GM12878 (cell line): ENCODE results near the gene SPA17. TPM values are rescaled to one million over a fixed set of nuclear protein-coding genes. Genes with fewer than 3 reads are reported as not detected.
A peak's percentile ranks its signal among the peaks of the same experiment; 100 is the strongest.

ENCODE experiments used
- ATAC-seq: fragments of 200-7000 bp; cut with Tn5 transposase; 3 replicates; pipeline ENCODE4 v1.9.1; 2020; ENCODE audit warnings: mild to moderate bottlenecking, moderate library complexity
- BruUV-seq: library from RNA; stranded (reverse); fragments of 400-500 nt; replicated peaks from 2 replicates; lab custom pipeline; 2021; lab: Mats Ljungman, UMichigan
- CTCF ChIA-PET: fragments of 300-600 bp; sonication (Branson Sonifier 250); formaldehyde crosslinking; extraction: SDS; loops from one replicate; lab custom pipeline; 2021; ENCODE audit warnings: inconsistent platforms; lab: Yijun Ruan, JAX
- POLR2A ChIA-PET: fragments of 350-600 bp; formaldehyde crosslinking; extraction: SDS; loops from one replicate; lab custom pipeline; 2021; ENCODE audit warnings: inconsistent platforms; lab: Charles Lee
- RAD21 ChIA-PET: fragments of 300-600 bp; sonication (Branson Sonifier 250); formaldehyde crosslinking; loops from one replicate; lab custom pipeline; 2023; ENCODE audit warnings: antibody characterized with exemption; ENCODE audit not compliant: unreplicated experiment; lab: Charles Lee
- SMC1A ChIA-PET: fragments of 300-600 bp; sonication (Branson Sonifier 250); formaldehyde crosslinking; loops from one replicate; lab custom pipeline; 2023; ENCODE audit not compliant: unreplicated experiment, uncharacterized antibody; lab: Charles Lee
- DNase-seq: peaks from one replicate; pipeline ENCODE4 v3.0.0-alpha.2; 2011; ENCODE audit warnings: low read depth, low spot score
- FAIRE-seq: peaks from 3 replicates; lab custom pipeline; 2011; peaks lifted over from hg19 to GRCh38; lab: Jason Lieb, UNC
- H2AFZ ChIP-seq: 2 replicates; pipeline ENCODE4 v1.6.0; 2011; ENCODE audit warnings: low read depth, low read length, control low read depth; ENCODE audit not compliant: control insufficient read depth
- H3K27ac ChIP-seq: 2 replicates; pipeline ENCODE4 v1.5.1; 2011; ENCODE audit warnings: control low read depth; ENCODE audit not compliant: control insufficient read depth, insufficient read depth
- H3K27me3 ChIP-seq, 2 experiments: replicated peaks in 1 of 2; 2 replicates each; pipeline versions ENCODE4 v1.6.0 to v1.6.1; 2011; ENCODE audit warnings: low read length in 1 of 2; ENCODE audit not compliant: control insufficient read depth in 2 of 2, insufficient read depth in 2 of 2
- H3K36me3 ChIP-seq, 2 experiments: 2 replicates each; pipeline ENCODE4 v1.5.1; 2011; ENCODE audit warnings: low read length in 1 of 2; ENCODE audit not compliant: control insufficient read depth in 2 of 2, insufficient read depth in 2 of 2
- H3K4me1 ChIP-seq: 2 replicates; pipeline ENCODE4 v1.6.1; 2011; ENCODE audit warnings: mild to moderate bottlenecking, low read length, moderate library complexity, mixed read lengths; ENCODE audit not compliant: control insufficient read depth, insufficient read depth
- H3K4me2 ChIP-seq: 2 replicates; pipeline ENCODE4 v1.6.0; 2011; ENCODE audit warnings: control low read depth; ENCODE audit not compliant: control insufficient read depth, insufficient read depth
- H3K4me3 ChIP-seq: fragments of 200-600 bp; sonication (generic); 2 replicates; pipeline ENCODE4 v1.5.1; 2016
- H3K79me2 ChIP-seq: 2 replicates; pipeline ENCODE4 v1.6.0; 2011; ENCODE audit warnings: low read length; ENCODE audit not compliant: control insufficient read depth, insufficient read depth
- H3K9ac ChIP-seq: 2 replicates; pipeline ENCODE4 v1.8.0; 2011; ENCODE audit warnings: low read length, control low read depth, mixed read lengths; ENCODE audit not compliant: control insufficient read depth, insufficient read depth
- H3K9me3 ChIP-seq: replicated peaks from 3 replicates; pipeline ENCODE4 v1.5.1; 2011; ENCODE audit warnings: mild to moderate bottlenecking, low read length; ENCODE audit not compliant: control insufficient read depth, insufficient read depth
- H4K20me1 ChIP-seq: 2 replicates; pipeline ENCODE4 v1.6.0; 2011; ENCODE audit not compliant: control insufficient read depth, insufficient read depth
- BHLHE40 ChIP-seq, 2 experiments: fragments of 450-650 bp in 1 of 2; IDR thresholded peaks; 2 replicates each; pipeline ENCODE4 v1.6.1; 2011 to 2017; ENCODE audit warnings: low read depth in 2 of 2, borderline replicate concordance in 1 of 2, improper control_type of control experiment in 1 of 2, low read length in 1 of 2, mild to moderate bottlenecking in 1 of 2
- CEBPB ChIP-seq, 2 experiments: fragments of 150-350 bp in 1 of 2; IDR thresholded peaks; 2 replicates each; pipeline ENCODE4 v1.6.1; 2012 to 2014; ENCODE audit warnings: low read depth in 2 of 2, low read length in 2 of 2, borderline replicate concordance in 1 of 2, inconsistent platforms in 1 of 2
- CHD1 ChIP-seq: IDR thresholded peaks from 2 replicates; pipeline ENCODE4 v1.6.1; 2012; ENCODE audit warnings: low read depth, low read length, improper control_type of control experiment
- CHD2 ChIP-seq: IDR thresholded peaks from 2 replicates; pipeline ENCODE4 v1.6.1; 2011; ENCODE audit warnings: low read depth, low read length, improper control_type of control experiment, borderline replicate concordance
- CREB1 ChIP-seq: IDR thresholded peaks from 2 replicates; pipeline ENCODE4 v1.6.1; 2012; ENCODE audit warnings: low read depth, mild to moderate bottlenecking, inconsistent platforms
- IKZF1 ChIP-seq: fragments of 450-650 bp; conservative IDR thresholded peaks from 2 replicates; pipeline ENCODE4 v1.6.1; 2017; ENCODE audit warnings: antibody characterized with exemption, mild to moderate bottlenecking
- IKZF2 ChIP-seq, 2 experiments: fragments of 450-650 bp; IDR thresholded peaks; 2 replicates each; pipeline ENCODE4 v1.6.1; 2017; ENCODE audit warnings: mild to moderate bottlenecking in 2 of 2, moderate library complexity in 2 of 2
- IRF5 ChIP-seq: fragments of 450-650 bp; IDR thresholded peaks from 2 replicates; pipeline ENCODE4 v1.6.1; 2017; ENCODE audit warnings: borderline replicate concordance
- JUND ChIP-seq: IDR thresholded peaks from 2 replicates; pipeline ENCODE4 v1.6.1; 2012; ENCODE audit warnings: low read depth, mild to moderate bottlenecking, low read length, improper control_type of control experiment, moderate library complexity
- MEF2B ChIP-seq: fragments of 450-650 bp; IDR thresholded peaks from 2 replicates; pipeline ENCODE4 v1.6.1; 2018; ENCODE audit warnings: mild to moderate bottlenecking, moderate library complexity; ENCODE audit not compliant: partially characterized antibody, poor library complexity, severe bottlenecking
- MLLT1 ChIP-seq: fragments of 450-650 bp; IDR thresholded peaks from 2 replicates; pipeline ENCODE4 v1.6.1; 2016; ENCODE audit warnings: mild to moderate bottlenecking
- POLR2AphosphoS5 ChIP-seq: IDR thresholded peaks from 2 replicates; pipeline ENCODE4 v1.6.1; 2011; ENCODE audit warnings: mild to moderate bottlenecking, low read length, inconsistent platforms
- WGBS: methylation state at CpG from one replicate; pipeline ENCODE4 v1.1.6; 2016; ENCODE audit warnings: low lambda C conversion rate; ENCODE audit not compliant: insufficient replicate concordance, insufficient coverage; ENCODE audit errors: missing lambda C conversion rate; 5-methylcytosine and 5-hydroxymethylcytosine counted together
- in situ Hi-C: fragments of 300-500 bp; cut with MboI; formaldehyde crosslinking; loops from 9 replicates; pipeline ENCODE4 v1.14.3; 2018; ENCODE audit warnings: mixed read lengths
- intact Hi-C: fragments of 100-400 bp; cut with micrococcal nuclease; formaldehyde crosslinking; loops from one replicate; pipeline ENCODE4 v1.14.2; 2022; ENCODE audit not compliant: unreplicated experiment
- polyA plus RNA-seq, 11 experiments: library from polyadenylated mRNA; depleted of rRNA in 4 of 11; unstranded in 6 of 11; stranded (reverse) in 5 of 11; fragments of >200 nt; fragmentation: Nextera tagmentation in 4 of 11; fragmentation: Illumina TruSeq in 1 of 11; extraction: Ambion mirVana in 4 of 11; extraction: Trizol in 1 of 11; gene quantifications; 1 replicate in 1 of 11; 2 replicates in 10 of 11; pipeline versions ENCODE4 v1.2.1 to v1.2.3, GENCODE V29; 2011 to 2016; ENCODE audit warnings: inconsistent platforms in 2 of 11, missing spikeins in 2 of 11, low read depth in 1 of 11
- total RNA-seq, 4 experiments: library from RNA; depleted of rRNA in 3 of 4; stranded (reverse); fragments of >200 nt in 3 of 4; fragmentation: Illumina TruSeq in 1 of 4; extraction: Trizol in 1 of 4; gene quantifications; 2 replicates each; pipeline versions ENCODE4 v1.2.1 to v1.2.3, GENCODE V29; 2013 to 2021

SPA17 gene
- total and polyA plus RNA-seq, 10 of the 15 experiments (the other 5 are each of a cell fraction or from before 2014, with no cell fraction given), result 2.9 to 13.2 (median 8.5) TPM

GRCh38 chr11:124722176-124722575 is 48.5 kb downstream of the SPA17 start:
- ChIA-PET CTCF (interaction anchor here (1.7 to 2.0 kb wide), 2 partner anchors 18 to 72 kb away, joined by 3 to 5 read pairs; partner anchors contain the start of gene NRGN), POLR2A (no interaction called here), SMC1A (interaction anchor here (1.0 kb wide), 1 partner anchor 41 kb away, joined by 3 read pairs; no protein-coding TSS in a partner anchor), RAD21 (no interaction called here)
- TF ChIP-seq IRF5, result no peak
- H3K27ac ChIP-seq, result no peak overlapping the region
- intact Hi-C loops (no loop called here), in situ Hi-C loops (no loop called here)
- no peaks in the 10 kb centered on the region for H3K79me2 ChIP-seq
- H3K9ac ChIP-seq, result no peak overlapping the region
- H3K4me1 ChIP-seq, result peaks cover 7% of the 10 kb centered on the region
- no peak overlapping the region for H3K4me3 ChIP-seq
- peaks cover 0 to 10% of the 10 kb centered on the region in 2 experiments; a peak in 1 of 4 replicates for H3K27me3 ChIP-seq
- H3K9me3 ChIP-seq, result no peaks in the 10 kb centered on the region
- H2AFZ ChIP-seq, result no peak overlapping the region
- DNase-seq, result no peak
- WGBS, result 0% methylated on average over 6 of the region's 6 CpGs
- no peak overlapping the region for H3K4me2 ChIP-seq
- FAIRE-seq, result no peak
- H4K20me1 ChIP-seq, result no peaks in the 10 kb centered on the region
- BruUV-seq, result no TSS peak
- no peak for ATAC-seq
- no peaks in the 10 kb centered on the region for H3K36me3 ChIP-seq

- peak overlapping the region; percentile 7; the same call in 1 of the 2 replicates for H2AFZ ChIP-seq
- FAIRE-seq, result no peak
- peak; percentile 72 for TF ChIP-seq IKZF1
- peak; percentile 60; the same call in 1 of the 2 replicates for TF ChIP-seq CHD2
- TF ChIP-seq POLR2AphosphoS5, result no peak
- no peak for TF ChIP-seq CEBPB (IDR thresholded peaks at IDR 0.05; ENCODE audit: borderline replicate concordance in 1 of 2, low read depth in 2 of 2, low read length in 2 of 2)
- TF ChIP-seq IKZF2 (IDR thresholded peaks at IDR 0.05), result peak in 1 of 2 experiments; percentile 38; a peak in 1 of 4 replicates
- no peak for TF ChIP-seq JUND
- TF ChIP-seq CREB1, result no peak
- peak; percentile 91 for TF ChIP-seq MEF2B
- TF ChIP-seq CHD1, result no peak
- 0 out of 2 replicates have a peak, but pooled peaks have one; percentile 17 for TF ChIP-seq MLLT1
- TF ChIP-seq BHLHE40 (IDR thresholded peaks at IDR 0.05; ENCODE audit: borderline replicate concordance in 1 of 2, low read depth in 2 of 2, low read length in 1 of 2), result peak in 1 of 2 experiments; percentile 3; a peak in 1 of 4 replicates
These were observed 51.4 kb downstream of the SPA17 start for GRCh38 chr11:124724979-124725718.

More at GRCh38 chr11:124724979-124725718, 51.4 kb downstream of the SPA17 start:
- ChIA-PET POLR2A (interaction anchor here (1.0 to 2.2 kb wide), 4 partner anchors 17 to 36 kb away, joined by 3 to 10 read pairs (median 4); no protein-coding TSS in a partner anchor), SMC1A (interaction anchor here (0.8 to 2.6 kb wide), 16 partner anchors 11 to 100 kb away, joined by 3 to 16 read pairs (median 5); partner anchors contain the start of genes SIAE and SPA17), CTCF (interaction anchor here (0.8 to 4.1 kb wide), 12 partner anchors 9 to 81 kb away, joined by 3 to 36 read pairs (median 8); partner anchors contain the start of genes ESAM, NRGN, SIAE and SPA17), RAD21 (interaction anchor here (0.6 to 2.0 kb wide), 9 partner anchors 8 to 68 kb away, joined by 3 to 7 read pairs (median 4); partner anchors contain the start of gene VSIG2)
- Histone ChIP-seq H3K4me3 (no peak overlapping the region), H4K20me1 (no peaks in the 10 kb centered on the region), H3K9me3 (no peaks in the 10 kb centered on the region), H3K4me2 (peak overlapping the region; percentile 23; the same call in 1 of the 2 replicates), H3K79me2 (no peaks in the 10 kb centered on the region), H3K27ac (no peak overlapping the region), H3K4me1 (peaks cover 7% of the 10 kb centered on the region), H3K36me3 (no peaks in the 10 kb centered on the region), H3K9ac (no peak overlapping the region), H3K27me3 (no peaks in the 10 kb centered on the region; a peak in 2 of 4 replicates)
- intact Hi-C loops, result no loop called here
- no TSS peak for BruUV-seq
- DNase-seq (peak; percentile 41), ATAC-seq (peak; percentile 95)
- in situ Hi-C loops, result no loop called here
- WGBS, result 23% methylated on average over 14 of the region's 14 CpGs
